ENCODE data around the gene P4HA2. TPM values are rescaled to one million over a fixed set of nuclear protein-coding genes. Genes with fewer than 3 reads are reported as not detected.

Gene P4HA2
- total RNA-seq, 4 donors from 2014 or later: 22.1 to 53.5 (median 32.7) TPM

- no peaks in the 10 kb centered on the region for H3K36me3 ChIP-seq
- intact Hi-C loops (cut with DNase I; ENCODE audit: low total_unique reads) (loop anchor here (10.0 kb wide), 1 partner anchor 57 kb away; the partner anchor contains the start of gene SLC22A4), in situ Hi-C loops (cut with MboI; ENCODE audit: low pct_ligation_motif_present in 1 of 4, low pct_unique_long_range_greater_than_20kb in 1 of 4, low sequenced_read_pairs in 3 of 4) (no loop called here)
- no peaks in the 10 kb centered on the region for H3K27me3 ChIP-seq
- 8% methylated on average over 1 of the region's 1 CpG; no CpG with 5 or more reads in 1 of the 2 donors for WGBS, 2 donors (ENCODE audit: low coverage in 1 of 2)
- no peak overlapping the region for H3K27ac ChIP-seq
- DNase-seq: peak; percentile 83
- H3K4me1 ChIP-seq: no peaks in the 10 kb centered on the region
- no peak overlapping the region for H3K4me3 ChIP-seq
- no peaks in the 10 kb centered on the region for H3K9me3 ChIP-seq
- TF ChIP-seq, protein P1, sequence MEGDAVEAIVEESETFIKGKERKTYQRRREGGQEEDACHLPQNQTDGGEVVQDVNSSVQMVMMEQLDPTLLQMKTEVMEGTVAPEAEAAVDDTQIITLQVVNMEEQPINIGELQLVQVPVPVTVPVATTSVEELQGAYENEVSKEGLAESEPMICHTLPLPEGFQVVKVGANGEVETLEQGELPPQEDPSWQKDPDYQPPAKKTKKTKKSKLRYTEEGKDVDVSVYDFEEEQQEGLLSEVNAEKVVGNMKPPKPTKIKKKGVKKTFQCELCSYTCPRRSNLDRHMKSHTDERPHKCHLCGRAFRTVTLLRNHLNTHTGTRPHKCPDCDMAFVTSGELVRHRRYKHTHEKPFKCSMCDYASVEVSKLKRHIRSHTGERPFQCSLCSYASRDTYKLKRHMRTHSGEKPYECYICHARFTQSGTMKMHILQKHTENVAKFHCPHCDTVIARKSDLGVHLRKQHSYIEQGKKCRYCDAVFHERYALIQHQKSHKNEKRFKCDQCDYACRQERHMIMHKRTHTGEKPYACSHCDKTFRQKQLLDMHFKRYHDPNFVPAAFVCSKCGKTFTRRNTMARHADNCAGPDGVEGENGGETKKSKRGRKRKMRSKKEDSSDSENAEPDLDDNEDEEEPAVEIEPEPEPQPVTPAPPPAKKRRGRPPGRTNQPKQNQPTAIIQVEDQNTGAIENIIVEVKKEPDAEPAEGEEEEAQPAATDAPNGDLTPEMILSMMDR (IDR thresholded peaks at IDR 0.05): peak; percentile 79 to 87 (median 84)
- no peak for TF ChIP-seq EP300 (IDR thresholded peaks at IDR 0.05; ENCODE audit: low read depth)
Measured at GRCh38 chr5:132238169-132238744, 10.6 kb upstream of the P4HA2 start.

GRCh38 chr5:132237670-132238069 is 10.0 kb upstream of the P4HA2 start:
- TF ChIP-seq POLR2A (IDR thresholded peaks at IDR 0.05) (no peak), POLR2AphosphoS5 (IDR thresholded peaks at IDR 0.05) (no peak), EP300 (IDR thresholded peaks at IDR 0.05; ENCODE audit: low read depth) (no peak)
- TF ChIP-seq, protein P1 (IDR thresholded peaks at IDR 0.05): no peak
- peak; percentile 1 for DNase-seq
- in situ Hi-C loops (cut with MboI; ENCODE audit: low pct_ligation_motif_present in 1 of 4, low pct_unique_long_range_greater_than_20kb in 1 of 4, low sequenced_read_pairs in 3 of 4) (no loop called here), intact Hi-C loops (cut with DNase I; ENCODE audit: low total_unique reads) (loop anchor here (10.0 kb wide), 1 partner anchor 57 kb away; the partner anchor contains the start of gene SLC22A4)
- 93% methylated on average over 4 of the region's 4 CpGs; no CpG with 5 or more reads in 1 of the 2 donors for WGBS, 2 donors (ENCODE audit: low coverage in 1 of 2)
- H3K4me3 ChIP-seq: no peak overlapping the region
- no peaks in the 10 kb centered on the region for H3K36me3 ChIP-seq
- no peak overlapping the region for H3K27ac ChIP-seq
- no peaks in the 10 kb centered on the region for H3K27me3 ChIP-seq
- no peaks in the 10 kb centered on the region for H3K4me1 ChIP-seq
- no peaks in the 10 kb centered on the region for H3K9me3 ChIP-seq

GRCh38 chr5:132237141-132237540 is 9.5 kb upstream of the P4HA2 start:
- Histone ChIP-seq H3K9me3 (no peaks in the 10 kb centered on the region), H3K27ac (no peak overlapping the region), H3K27me3 (no peaks in the 10 kb centered on the region), H3K4me3 (no peak overlapping the region), H3K36me3 (no peaks in the 10 kb centered on the region), H3K4me1 (no peaks in the 10 kb centered on the region)
- in situ Hi-C loops (cut with MboI; ENCODE audit: low pct_ligation_motif_present in 1 of 4, low pct_unique_long_range_greater_than_20kb in 1 of 4, low sequenced_read_pairs in 3 of 4): no loop called here
- peak; percentile 3 for DNase-seq
- TF ChIP-seq, protein P1 (IDR thresholded peaks at IDR 0.05): no peak
- no peak for TF ChIP-seq POLR2AphosphoS5 (IDR thresholded peaks at IDR 0.05)
- no peak for TF ChIP-seq EP300 (IDR thresholded peaks at IDR 0.05; ENCODE audit: low read depth)
- TF ChIP-seq POLR2A (IDR thresholded peaks at IDR 0.05): no peak
- intact Hi-C loops (cut with DNase I; ENCODE audit: low total_unique reads): loop anchor here (10.0 kb wide), 1 partner anchor 58 kb away; the partner anchor contains the start of gene SLC22A4
- WGBS, 2 donors (ENCODE audit: low coverage in 1 of 2): 95% methylated on average over 1 of the region's 1 CpG; no CpG with 5 or more reads in 1 of the 2 donors

GRCh38 chr5:132235340-132235739 is 7.7 kb upstream of the P4HA2 start:
- Histone ChIP-seq H3K27me3 (no peaks in the 10 kb centered on the region), H3K9me3 (no peaks in the 10 kb centered on the region), H3K36me3 (no peaks in the 10 kb centered on the region), H3K4me1 (no peaks in the 10 kb centered on the region), H3K27ac (no peak overlapping the region), H3K4me3 (no peak overlapping the region)
- intact Hi-C loops (cut with DNase I; ENCODE audit: low total_unique reads) (loop anchor here (10.0 kb wide), 1 partner anchor 59 kb away; the partner anchor contains the start of gene SLC22A4), in situ Hi-C loops (cut with MboI; ENCODE audit: low pct_ligation_motif_present in 1 of 4, low pct_unique_long_range_greater_than_20kb in 1 of 4, low sequenced_read_pairs in 3 of 4) (no loop called here)
- WGBS, 2 donors (ENCODE audit: low coverage in 1 of 2): 67 to 89% methylated on average over 1 to 3 of the region's 3 CpGs
- no peak for TF ChIP-seq EP300 (IDR thresholded peaks at IDR 0.05; ENCODE audit: low read depth)
- TF ChIP-seq, protein P1 (IDR thresholded peaks at IDR 0.05): no peak
- TF ChIP-seq POLR2A (IDR thresholded peaks at IDR 0.05): no peak
- no peak for TF ChIP-seq POLR2AphosphoS5 (IDR thresholded peaks at IDR 0.05)
- DNase-seq: no peak
